Activated CD4-positive, alpha-beta T cell treated with anti-CD3 and anti-CD28 coated beads, Interleukin-10, Interleukin-2, amounts not matched to agents 100 ng/mL and 50 ng/mL, durations not matched to agents 16 hours and 8 hours (primary cell): ENCODE results near the gene LYSMD1.
A peak's percentile ranks its signal among the peaks of the same experiment; 100 is the strongest.

Experiments used
- DNase-seq: peaks from one replicate; pipeline ENCODE4 v3.0.0-alpha.2; 2020

The LYSMD1 gene

GRCh38 chr1:151135433-151136385 is 30.0 kb downstream of the LYSMD1 start:
- no peak for DNase-seq

- no peak for DNase-seq
Observed at GRCh38 chr1:151134991-151135390, 30.7 kb downstream of the LYSMD1 start.

- no peak for DNase-seq
Observed at GRCh38 chr1:151134396-151134795, 31.3 kb downstream of the LYSMD1 start.

- DNase-seq: no peak
Observed at GRCh38 chr1:151133018-151133806, 32.5 kb downstream of the LYSMD1 start.

- no peak for DNase-seq
Observed at GRCh38 chr1:151132335-151133017, 33.2 kb downstream of the LYSMD1 start.

GRCh38 chr1:151131701-151132334 is 33.9 kb downstream of the LYSMD1 start:
- DNase-seq: no peak

GRCh38 chr1:151130987-151131586 is 34.6 kb downstream of the LYSMD1 start:
- DNase-seq: peak; percentile 85

- no peak for DNase-seq
Observed at GRCh38 chr1:151128800-151129199, 36.9 kb downstream of the LYSMD1 start.

- no peak for DNase-seq
Observed at GRCh38 chr1:151124763-151125403, 40.8 kb downstream of the LYSMD1 start.

- no peak for DNase-seq
Observed at GRCh38 chr1:151113877-151114276, 51.8 kb downstream of the LYSMD1 start.
